Measurements from ENCODE around the gene GTF2F2. TPM values are rescaled to one million over a fixed set of nuclear protein-coding genes. Genes with fewer than 3 reads are reported as not detected.

Gene GTF2F2
- polyA plus RNA-seq, 3 donors from 2014 or later = 4.5 to 9.4 (median 9.3) TPM

DNA sequence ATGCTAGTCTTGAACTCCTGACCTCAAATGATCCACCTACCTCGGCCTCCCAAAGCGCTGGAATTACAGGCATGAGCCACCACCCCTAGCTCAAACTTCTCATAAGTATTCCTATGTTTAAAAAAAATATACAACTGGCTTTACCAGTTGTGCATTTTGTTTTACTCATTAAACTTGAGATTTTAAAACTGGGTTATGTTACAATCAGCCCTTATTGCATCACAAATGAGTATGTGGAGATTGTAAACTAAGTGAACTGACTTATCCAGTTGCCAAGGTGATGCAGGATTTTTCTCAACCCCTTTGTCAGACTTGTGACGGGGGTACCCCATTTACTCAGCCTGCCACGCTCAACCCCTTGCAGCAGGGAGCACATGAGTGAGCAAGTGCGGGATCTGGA, 14.4 kb upstream of the GTF2F2 start:
- Mint-ChIP-seq H3K36me3 (no peaks in the 10 kb centered on the region), H3K27me3 (ENCODE audit: low read depth in 3 of 3) (peaks cover 3 to 12% (median 10%) of the 10 kb centered on the region in 3 donors), H3K4me3 (no peak overlapping the region), H3K27ac (no peak overlapping the region), H3K4me1 (peaks cover 0 to 6% of the 10 kb centered on the region in 2 donors), H3K9me3 (no peaks in the 10 kb centered on the region)
- DNase-seq = no peak

DNA sequence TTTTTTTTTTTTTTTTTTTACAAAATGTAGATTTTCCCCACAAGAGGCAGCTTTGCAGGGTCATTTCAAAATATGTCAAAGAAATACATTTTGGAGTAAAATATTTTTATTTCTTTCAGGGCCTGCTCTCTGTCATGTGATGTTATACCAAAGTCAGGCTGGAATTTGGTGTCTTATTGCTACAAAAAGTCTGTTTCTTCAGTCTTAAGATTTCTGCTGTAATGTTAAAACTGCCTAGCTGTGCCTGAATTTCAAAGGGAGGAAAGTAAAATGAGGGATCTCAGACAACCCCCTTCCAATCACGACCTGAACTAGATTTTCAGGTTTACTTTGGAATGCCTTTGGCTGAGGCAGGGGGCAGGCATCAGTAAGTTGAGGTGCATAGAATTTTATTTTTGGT, 12.8 kb upstream of the GTF2F2 start:
- no peak overlapping the region for H3K4me3 Mint-ChIP-seq
- DNase-seq = no peak
- peaks cover 0 to 6% of the 10 kb centered on the region in 2 donors for H3K4me1 Mint-ChIP-seq
- H3K27ac Mint-ChIP-seq = no peak overlapping the region
- no peaks in the 10 kb centered on the region for H3K36me3 Mint-ChIP-seq
- H3K9me3 Mint-ChIP-seq = no peaks in the 10 kb centered on the region
- H3K27me3 Mint-ChIP-seq (ENCODE audit: low read depth in 3 of 3) = peaks cover 3 to 12% (median 10%) of the 10 kb centered on the region in 3 donors

DNA sequence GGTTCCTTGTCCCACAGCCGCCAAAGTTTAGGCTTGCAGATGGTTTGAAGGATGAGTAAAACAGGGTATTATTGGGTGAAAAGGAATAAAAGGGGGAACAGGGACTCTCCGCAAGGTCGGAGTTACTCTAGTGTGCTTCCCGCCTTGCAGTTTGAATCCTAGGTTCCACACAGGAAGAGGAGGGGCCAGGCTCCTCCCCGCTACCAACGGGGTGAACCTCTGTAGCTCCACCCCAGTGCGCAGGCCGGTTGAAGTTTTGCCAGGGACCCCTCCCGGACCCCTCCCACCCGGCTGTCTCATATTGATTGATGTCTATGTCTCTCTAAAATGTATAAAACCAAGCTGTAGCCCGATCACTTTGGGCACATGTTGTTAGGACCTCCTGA, 11.6 kb upstream of the GTF2F2 start:
- Mint-ChIP-seq H3K4me3 (peak overlapping the region in 2 of 5 donors; percentile 24 to 34), H3K9me3 (no peaks in the 10 kb centered on the region), H3K27ac (no peak overlapping the region), H3K36me3 (no peaks in the 10 kb centered on the region), H3K4me1 (peaks cover 0 to 6% of the 10 kb centered on the region in 2 donors), H3K27me3 (ENCODE audit: low read depth in 3 of 3) (peaks cover 5 to 12% (median 10%) of the 10 kb centered on the region in 3 donors)
- peak in 1 of 3 donors; percentile 8 for DNase-seq

DNA sequence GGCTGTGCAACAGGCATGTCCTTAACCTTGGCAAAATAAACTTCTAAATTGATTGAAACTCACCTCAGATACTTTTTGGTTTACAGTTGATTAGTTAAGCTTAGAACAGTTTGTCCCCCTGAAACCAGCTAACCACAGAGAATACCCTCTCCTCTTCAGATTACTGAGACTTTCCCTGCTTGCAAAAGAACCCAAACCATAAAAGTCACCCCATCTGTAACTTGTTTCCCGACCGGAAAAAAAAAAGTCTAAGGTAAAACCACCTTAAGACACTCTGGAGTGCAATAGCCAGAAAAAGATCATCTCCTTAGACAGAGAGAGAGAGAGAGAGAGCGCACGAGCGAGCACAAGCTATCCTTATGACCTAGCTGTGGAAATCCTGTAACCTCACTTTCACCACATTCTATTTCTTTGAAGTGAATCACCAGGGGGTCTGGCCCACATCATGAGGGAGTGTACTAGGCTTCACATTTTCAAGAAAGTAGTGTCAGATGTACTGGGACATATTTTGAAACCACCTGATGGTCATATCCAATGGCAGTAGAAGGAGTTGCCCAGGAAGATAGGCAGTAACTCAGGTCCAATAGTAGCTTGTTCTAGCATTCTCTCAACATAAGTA, 11.1 kb upstream of the GTF2F2 start:
- H3K36me3 Mint-ChIP-seq = no peaks in the 10 kb centered on the region
- H3K4me3 Mint-ChIP-seq = peak overlapping the region in 3 of 5 donors; percentile 16 to 34 (median 24)
- peak; percentile 19 to 35 (median 26) for DNase-seq
- peaks cover 0 to 6% of the 10 kb centered on the region in 2 donors for H3K4me1 Mint-ChIP-seq
- H3K27me3 Mint-ChIP-seq (ENCODE audit: low read depth in 3 of 3) = peaks cover 5 to 9% (median 9%) of the 10 kb centered on the region in 3 donors
- H3K9me3 Mint-ChIP-seq = no peaks in the 10 kb centered on the region
- H3K27ac Mint-ChIP-seq = no peak overlapping the region

DNA sequence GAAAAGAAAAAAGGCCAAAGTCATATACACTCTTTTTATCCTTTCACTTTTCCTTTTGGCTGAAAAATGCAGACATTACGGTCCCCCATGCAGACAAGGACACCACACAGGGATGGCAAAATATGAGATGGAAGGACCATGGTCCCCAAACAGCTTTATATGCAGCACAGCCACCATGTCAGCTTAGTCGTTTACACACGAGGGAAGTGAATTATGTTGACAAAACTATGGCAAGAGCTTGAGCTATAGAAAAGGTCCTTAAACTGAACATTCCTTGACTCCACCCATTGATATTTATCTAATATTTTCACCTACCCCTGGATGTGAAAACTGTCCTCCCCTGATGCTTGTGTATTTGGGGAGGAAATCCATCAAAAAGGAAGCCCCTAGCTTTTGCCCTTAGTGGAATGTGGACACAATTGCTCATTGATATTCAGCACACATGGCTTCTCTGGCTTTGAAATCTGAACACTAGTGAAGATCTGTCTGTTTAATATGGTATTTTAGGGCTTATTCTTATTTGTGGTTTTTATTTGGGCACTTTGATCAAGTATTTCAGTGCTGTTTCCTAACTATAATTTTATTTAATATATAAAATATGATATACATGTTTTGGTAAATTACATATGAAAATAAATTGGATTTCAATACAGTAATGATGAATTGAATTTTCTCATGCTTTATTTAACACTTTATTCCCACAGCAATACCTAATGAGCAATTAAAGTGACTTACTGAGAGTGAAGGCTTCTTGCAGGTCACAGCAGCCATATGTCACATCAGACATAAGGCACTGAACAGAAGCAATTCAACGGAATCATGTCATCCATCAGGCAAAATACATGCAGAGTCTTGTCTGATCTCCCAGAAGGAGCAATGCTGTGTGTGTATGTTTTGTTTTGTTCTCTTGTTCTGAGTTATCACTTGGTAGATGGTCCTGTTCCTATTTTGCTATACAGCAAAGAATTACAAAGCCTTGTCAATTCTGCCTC, 6.8 kb upstream of the GTF2F2 start:
- H3K9me3 Mint-ChIP-seq = no peaks in the 10 kb centered on the region
- H3K4me3 Mint-ChIP-seq = no peak overlapping the region
- peaks cover 1 to 5% (median 4%) of the 10 kb centered on the region in 3 donors for H3K27me3 Mint-ChIP-seq (ENCODE audit: low read depth in 3 of 3)
- no peaks in the 10 kb centered on the region for H3K36me3 Mint-ChIP-seq
- H3K27ac Mint-ChIP-seq = no peak overlapping the region
- H3K4me1 Mint-ChIP-seq = peaks cover 0 to 6% of the 10 kb centered on the region in 2 donors
- DNase-seq = no peak

DNA sequence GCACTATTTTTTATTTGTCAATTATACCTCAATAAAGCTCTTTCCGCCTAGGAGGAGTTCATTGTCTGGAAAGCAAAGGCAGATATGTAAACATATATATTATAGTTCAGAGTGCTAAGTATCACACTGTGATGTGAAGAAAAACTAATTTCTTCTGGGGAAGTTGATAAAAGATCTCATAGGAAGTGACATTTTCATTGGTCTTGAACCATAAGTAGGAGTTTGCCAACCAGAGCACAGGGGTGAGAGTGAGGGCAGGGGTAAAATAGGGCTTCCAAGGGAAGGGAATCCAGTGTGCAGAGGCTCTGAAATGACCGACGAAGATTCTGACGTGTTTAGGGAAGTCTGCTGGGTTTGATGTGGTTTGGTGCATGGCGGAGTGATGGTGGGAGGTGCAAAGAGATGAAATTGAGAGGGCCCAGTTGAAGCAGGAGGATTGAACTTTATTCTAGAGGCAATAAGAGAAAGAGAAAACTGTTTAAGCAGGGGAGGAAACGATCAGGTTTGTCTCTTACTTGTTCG, 780 bp upstream of the GTF2F2 start:
- peaks cover 6 to 8% of the 10 kb centered on the region in 2 donors for H3K4me1 Mint-ChIP-seq
- no peaks in the 10 kb centered on the region for H3K36me3 Mint-ChIP-seq
- peak; percentile 72 to 74 (median 73) for DNase-seq
- H3K27me3 Mint-ChIP-seq (ENCODE audit: low read depth in 3 of 3) = peaks cover 0 to 2% (median 0%) of the 10 kb centered on the region in 3 donors
- no peak overlapping the region for H3K4me3 Mint-ChIP-seq
- H3K27ac Mint-ChIP-seq = no peak overlapping the region
- H3K9me3 Mint-ChIP-seq = no peaks in the 10 kb centered on the region

DNA sequence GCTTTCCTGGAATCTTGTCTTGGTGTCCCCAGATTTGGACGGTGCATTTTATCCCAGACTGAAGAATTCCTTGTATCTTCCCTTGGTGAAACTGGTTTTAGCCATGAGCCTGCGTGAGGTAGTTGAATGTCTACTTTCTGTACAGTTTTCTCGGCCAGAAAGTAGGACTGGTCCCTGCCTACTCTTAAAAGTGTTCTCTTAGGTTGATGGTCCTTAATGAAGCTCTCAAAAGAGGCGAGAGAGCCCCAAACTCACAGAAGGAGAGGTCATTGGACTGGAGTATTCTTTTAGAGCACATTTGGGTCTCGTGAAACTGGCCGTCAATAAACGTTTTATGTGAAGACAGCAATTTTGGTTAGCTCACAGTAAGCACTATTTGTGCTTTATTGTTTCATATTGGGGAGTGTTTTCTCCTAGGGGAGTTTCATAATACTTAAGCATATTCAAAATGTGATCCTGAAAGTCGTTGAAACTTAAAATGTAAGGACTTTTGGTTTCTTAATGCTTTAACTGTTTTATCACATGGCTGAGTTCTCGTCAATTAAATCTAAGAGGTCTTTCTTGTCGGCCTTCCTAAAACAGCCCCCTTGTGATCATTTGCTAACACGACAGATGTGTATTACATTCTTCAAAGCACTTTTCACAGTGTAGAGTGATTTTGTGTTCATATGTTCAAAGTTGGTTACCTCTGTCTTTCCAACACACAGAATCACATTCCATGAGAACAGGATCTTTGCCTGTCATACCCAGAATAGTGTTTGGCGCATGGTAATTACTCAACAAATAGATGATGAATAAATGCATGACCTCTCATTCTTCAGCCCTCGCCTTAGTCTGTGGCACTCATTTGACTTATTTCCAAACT, 889 bp downstream of the GTF2F2 start:
- Mint-ChIP-seq H3K27ac (no peak overlapping the region), H3K36me3 (no peaks in the 10 kb centered on the region), H3K4me1 (peaks cover 10 to 17% of the 10 kb centered on the region in 2 donors), H3K4me3 (no peak overlapping the region), H3K9me3 (no peaks in the 10 kb centered on the region), H3K27me3 (ENCODE audit: low read depth in 3 of 3) (no peaks in the 10 kb centered on the region)
- DNase-seq = no peak

DNA sequence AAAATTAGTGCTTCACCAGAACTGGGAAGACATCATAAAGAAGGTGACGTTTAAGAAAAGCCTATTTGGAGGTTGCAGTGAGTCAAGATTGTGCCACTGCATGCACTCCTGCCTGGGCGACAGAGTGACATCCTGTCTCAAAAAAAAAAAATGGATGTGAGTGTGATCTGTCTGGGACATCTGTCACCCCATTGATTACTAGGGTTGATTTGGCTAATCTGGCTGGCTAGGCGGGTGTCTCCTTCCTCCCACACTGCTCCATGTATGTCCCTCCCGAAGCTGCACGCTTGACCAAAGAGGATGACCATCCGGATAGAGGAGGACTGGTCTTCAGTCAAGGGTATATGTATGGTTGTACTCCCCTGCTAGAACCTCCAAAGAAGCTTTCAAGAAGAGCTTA, 2.6 kb downstream of the GTF2F2 start:
- Mint-ChIP-seq H3K27me3 (ENCODE audit: low read depth in 3 of 3) (no peaks in the 10 kb centered on the region), H3K4me1 (peaks cover 12 to 17% of the 10 kb centered on the region in 2 donors), H3K9me3 (no peaks in the 10 kb centered on the region), H3K27ac (peak overlapping the region in 2 of 6 donors; percentile 21 to 46), H3K4me3 (peak overlapping the region in 2 of 5 donors; percentile 2 to 36), H3K36me3 (no peaks in the 10 kb centered on the region)
- DNase-seq = no peak

DNA sequence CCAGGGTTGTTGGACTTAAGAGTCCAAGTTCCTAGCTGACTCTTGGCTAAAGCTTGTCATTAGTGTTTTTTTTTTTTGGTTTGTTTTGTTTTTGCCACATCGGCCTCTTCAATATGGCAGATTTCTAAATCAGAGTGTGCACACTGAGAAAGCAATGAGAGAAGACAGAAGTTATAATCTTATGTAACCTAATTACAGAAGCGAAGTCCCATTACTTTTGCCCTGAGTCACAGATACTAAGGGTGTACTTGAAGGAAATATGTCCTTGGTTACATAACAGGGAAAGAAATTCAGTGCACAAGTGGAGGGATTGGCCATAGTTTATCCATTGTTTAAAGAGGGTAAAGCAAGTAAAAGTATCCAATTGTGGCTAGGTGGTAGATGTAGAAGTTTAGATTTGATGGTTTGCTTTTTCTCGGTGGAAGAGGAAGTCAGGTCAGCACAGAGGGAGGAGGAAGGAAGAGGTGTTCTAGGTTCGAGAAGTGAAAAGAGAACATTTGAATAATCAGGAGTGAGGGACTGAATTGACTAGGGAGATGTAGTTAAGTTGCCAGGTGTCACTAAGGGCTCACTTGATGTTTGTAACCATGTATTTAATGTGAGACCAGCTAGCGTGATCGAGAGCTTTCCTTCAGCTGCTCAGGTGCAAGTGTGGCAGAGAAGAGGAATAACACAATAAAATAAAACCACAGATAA, 12.2 kb downstream of the GTF2F2 start:
- H3K4me1 Mint-ChIP-seq = peaks cover 16 to 51% of the 10 kb centered on the region in 2 donors

DNA sequence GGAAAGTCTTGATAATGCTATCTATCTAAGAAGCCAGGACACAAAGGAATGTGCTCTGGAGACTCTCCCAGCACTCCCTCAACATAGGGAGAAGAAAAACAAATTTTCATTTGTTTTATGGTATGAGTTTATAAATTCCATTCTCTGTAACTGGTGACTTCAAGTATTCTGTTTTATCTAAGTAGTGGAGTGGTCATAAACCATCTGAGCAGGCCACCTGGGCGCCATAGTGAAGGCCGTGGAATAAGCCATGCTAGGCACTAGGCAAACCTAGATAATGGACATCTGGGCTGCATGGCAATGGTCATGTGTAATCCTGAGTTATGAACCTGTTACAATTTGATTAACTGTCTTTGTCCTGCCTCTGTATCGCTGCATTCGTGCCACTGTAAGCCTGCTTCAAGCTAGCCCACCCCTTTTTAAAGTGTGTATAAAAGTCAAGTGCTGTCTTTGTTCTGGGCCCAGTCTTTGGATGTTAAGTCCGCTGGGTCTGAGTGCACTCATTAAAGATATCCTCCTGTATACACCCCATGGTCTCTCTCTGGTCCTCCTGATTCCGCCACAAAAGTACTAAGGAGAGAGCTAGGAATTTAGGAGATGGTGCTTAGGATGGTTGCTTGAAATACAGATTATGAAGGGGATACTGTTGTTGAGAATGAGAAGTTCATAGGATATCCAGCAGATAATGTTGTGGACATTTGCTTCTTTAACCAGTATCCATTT, 13.2 kb downstream of the GTF2F2 start:
- DNase-seq = no peak
- H3K36me3 Mint-ChIP-seq = peaks cover 15 to 22% (median 19%) of the 10 kb centered on the region in 3 donors
- H3K9me3 Mint-ChIP-seq = peaks cover 9 to 28% (median 17%) of the 10 kb centered on the region in 6 donors
- peaks cover 20 to 56% of the 10 kb centered on the region in 2 donors for H3K4me1 Mint-ChIP-seq
- no peak overlapping the region for H3K27ac Mint-ChIP-seq
- H3K4me3 Mint-ChIP-seq = no peak overlapping the region
- peaks cover 0 to 2% (median 2%) of the 10 kb centered on the region in 3 donors for H3K27me3 Mint-ChIP-seq (ENCODE audit: low read depth in 3 of 3)

More for the DNA sequence above, 12.2 kb downstream of the GTF2F2 start:
- H3K36me3 Mint-ChIP-seq = peaks cover 10 to 19% (median 16%) of the 10 kb centered on the region in 3 donors
- H3K27ac Mint-ChIP-seq = peak overlapping the region in 1 of 6 donors; percentile 53
- no peak overlapping the region for H3K4me3 Mint-ChIP-seq
- DNase-seq = no peak
- H3K9me3 Mint-ChIP-seq = peaks cover 9 to 28% (median 17%) of the 10 kb centered on the region in 6 donors
- H3K27me3 Mint-ChIP-seq (ENCODE audit: low read depth in 3 of 3) = peaks cover 0 to 2% (median 0%) of the 10 kb centered on the region in 3 donors

DNA sequence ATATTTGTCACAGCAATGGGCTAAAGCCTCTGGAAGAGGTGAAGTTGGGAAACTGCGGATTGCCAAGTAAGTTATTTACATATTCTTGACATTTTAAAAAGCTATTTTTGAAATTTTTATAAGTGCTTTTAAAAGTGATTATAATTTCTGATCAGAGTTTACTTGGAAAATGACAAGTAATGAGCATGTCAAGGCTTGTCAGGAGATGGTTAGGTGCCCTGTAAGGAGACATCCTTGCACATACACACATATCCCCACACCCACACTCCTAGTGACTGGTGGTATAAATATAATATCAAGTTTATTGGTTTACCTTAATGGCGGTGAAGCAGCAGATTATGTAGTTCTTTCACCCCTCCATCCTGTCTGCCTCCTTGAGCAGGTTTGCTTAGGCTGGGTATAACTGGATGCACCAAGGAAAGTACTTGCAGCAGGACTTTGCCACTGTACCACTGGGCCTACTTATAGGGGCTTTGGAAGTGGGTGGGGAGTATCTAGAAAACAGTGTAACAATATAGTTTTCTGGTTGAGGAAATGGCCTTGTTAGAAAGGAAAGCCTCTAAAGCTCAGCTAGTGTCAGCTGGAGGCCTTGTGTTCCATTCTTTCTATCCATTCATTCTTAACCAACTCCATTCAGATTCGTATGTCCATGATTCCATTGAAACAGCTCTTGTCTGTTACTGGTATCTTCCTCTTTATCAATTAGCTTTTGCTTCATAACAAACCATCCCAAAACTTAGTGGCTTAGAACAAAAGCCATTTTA, 16.6 kb downstream of the GTF2F2 start:
- Mint-ChIP-seq H3K27ac (peak overlapping the region in 1 of 6 donors; percentile 59), H3K27me3 (ENCODE audit: low read depth in 3 of 3) (peaks cover 0 to 2% (median 2%) of the 10 kb centered on the region in 3 donors), H3K9me3 (peaks cover 6 to 25% (median 15%) of the 10 kb centered on the region in 6 donors), H3K4me3 (no peak overlapping the region), H3K4me1 (peaks cover 6 to 33% of the 10 kb centered on the region in 2 donors), H3K36me3 (peaks cover 20 to 22% (median 21%) of the 10 kb centered on the region in 3 donors)
- no peak for DNase-seq

All from immature natural killer cell (primary cell).